Cardiac muscle cell (in vitro differentiated cells and primary cell): ENCODE measurements around the gene PCK1. TPM values are rescaled to one million over a fixed set of nuclear protein-coding genes. Genes with fewer than 3 reads are reported as not detected.

Source experiments
- DNase-seq, 2 donors: peaks; one replicate each; pipeline versions ENCODE4 v3.0.0 to v3.0.0-alpha.2; 2010 to 2017; ENCODE audit warnings: low read depth in 1 of 2, low spot score in 1 of 2
- H3K27ac ChIP-seq: fragments of 200-600 bp; sonication (generic); 2 replicates; pipeline ENCODE4 v1.5.1; 2016
- H3K27me3 ChIP-seq: fragments of 200-600 bp; sonication (generic); 2 replicates; pipeline ENCODE4 v1.6.0; 2016; ENCODE audit warnings: control low read depth
- H3K36me3 ChIP-seq: fragments of 200-600 bp; sonication (generic); 2 replicates; pipeline ENCODE4 v1.5.1; 2016; ENCODE audit warnings: control low read depth
- H3K4me1 ChIP-seq: fragments of 200-600 bp; sonication (generic); 2 replicates; pipeline ENCODE4 v1.8.1; 2017; ENCODE audit warnings: low read depth, mild to moderate bottlenecking, mixed run types
- H3K4me3 ChIP-seq: fragments of 200-600 bp; sonication (generic); 2 replicates; pipeline ENCODE4 v1.5.1; 2016; ENCODE audit warnings: mild to moderate bottlenecking
- H3K9me3 ChIP-seq: fragments of 200-600 bp; sonication (generic); 2 replicates; pipeline ENCODE4 v1.5.1; 2017; ENCODE audit warnings: low read depth, mild to moderate bottlenecking, control low read depth
- polyA plus RNA-seq: library from polyadenylated mRNA; unstranded; fragments of >200 nt; fragmentation: Nextera tagmentation; extraction: Ambion mirVana; gene quantifications from 2 replicates; pipeline ENCODE4 v1.2.1, GENCODE V29; 2016
- total RNA-seq: library from RNA; depleted of rRNA; stranded (reverse); fragments of >200 nt; gene quantifications from 2 replicates; pipeline ENCODE4 v1.2.3, GENCODE V29; 2016
- TF ChIP-seq, protein P1 (sequence below): IDR thresholded peaks from 2 replicates; pipeline ENCODE4 v1.5.1; 2012; ENCODE audit warnings: low read depth, mild to moderate bottlenecking, low read length

Gene PCK1
- total and polyA plus RNA-seq, 2 experiments from 2014 or later: 1.6 TPM; not detected in 1

DNA sequence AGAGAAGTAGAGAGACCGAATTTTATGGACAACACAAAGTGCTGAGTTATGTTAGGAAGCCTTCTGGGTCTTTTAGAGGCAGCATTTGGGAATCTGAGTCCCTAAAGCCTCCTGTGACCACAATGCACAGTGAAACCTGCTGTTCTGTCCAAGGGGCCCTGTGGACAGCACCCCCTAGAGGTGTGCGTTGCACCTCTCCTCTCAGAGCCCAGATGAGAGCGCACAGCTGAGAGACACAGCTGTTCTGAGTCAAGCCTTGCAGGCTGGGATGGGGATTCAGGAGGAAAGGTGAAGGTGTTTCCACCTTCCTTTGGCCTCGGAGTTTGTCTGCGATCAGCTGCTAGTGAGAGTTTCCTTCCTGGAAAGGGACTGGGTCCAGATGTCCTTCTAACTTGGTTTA lies 13.0 kb downstream of the PCK1 start:
- Histone ChIP-seq H3K27ac (no peak overlapping the region), H3K4me1 (no peaks in the 10 kb centered on the region), H3K36me3 (no peaks in the 10 kb centered on the region), H3K4me3 (no peak overlapping the region), H3K27me3 (no peaks in the 10 kb centered on the region), H3K9me3 (no peaks in the 10 kb centered on the region)
- DNase-seq: no peak
- TF ChIP-seq, protein P1, sequence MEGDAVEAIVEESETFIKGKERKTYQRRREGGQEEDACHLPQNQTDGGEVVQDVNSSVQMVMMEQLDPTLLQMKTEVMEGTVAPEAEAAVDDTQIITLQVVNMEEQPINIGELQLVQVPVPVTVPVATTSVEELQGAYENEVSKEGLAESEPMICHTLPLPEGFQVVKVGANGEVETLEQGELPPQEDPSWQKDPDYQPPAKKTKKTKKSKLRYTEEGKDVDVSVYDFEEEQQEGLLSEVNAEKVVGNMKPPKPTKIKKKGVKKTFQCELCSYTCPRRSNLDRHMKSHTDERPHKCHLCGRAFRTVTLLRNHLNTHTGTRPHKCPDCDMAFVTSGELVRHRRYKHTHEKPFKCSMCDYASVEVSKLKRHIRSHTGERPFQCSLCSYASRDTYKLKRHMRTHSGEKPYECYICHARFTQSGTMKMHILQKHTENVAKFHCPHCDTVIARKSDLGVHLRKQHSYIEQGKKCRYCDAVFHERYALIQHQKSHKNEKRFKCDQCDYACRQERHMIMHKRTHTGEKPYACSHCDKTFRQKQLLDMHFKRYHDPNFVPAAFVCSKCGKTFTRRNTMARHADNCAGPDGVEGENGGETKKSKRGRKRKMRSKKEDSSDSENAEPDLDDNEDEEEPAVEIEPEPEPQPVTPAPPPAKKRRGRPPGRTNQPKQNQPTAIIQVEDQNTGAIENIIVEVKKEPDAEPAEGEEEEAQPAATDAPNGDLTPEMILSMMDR: no peak

DNA sequence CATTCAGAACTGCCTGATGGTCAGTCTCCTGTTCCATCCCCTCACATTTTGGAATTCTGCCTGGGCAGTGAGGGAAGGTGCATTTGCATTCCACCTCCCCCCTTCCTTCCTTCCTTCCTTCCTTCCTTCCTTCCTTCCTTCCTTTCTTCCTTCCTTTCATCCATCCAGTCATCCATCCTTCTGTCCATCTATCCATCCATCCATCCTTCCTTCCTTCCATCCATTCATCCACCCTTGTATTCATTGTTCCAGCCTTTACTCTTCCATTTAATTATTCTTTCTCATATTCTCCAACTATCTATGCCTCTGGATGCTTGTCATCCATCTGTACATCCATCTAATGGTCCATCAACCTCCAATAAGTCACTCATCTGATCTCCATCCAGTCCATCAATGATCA lies 14.0 kb downstream of the PCK1 start:
- no peak for DNase-seq
- H3K4me1 ChIP-seq: no peaks in the 10 kb centered on the region
- no peaks in the 10 kb centered on the region for H3K9me3 ChIP-seq
- H3K27me3 ChIP-seq: no peaks in the 10 kb centered on the region
- H3K4me3 ChIP-seq: no peak overlapping the region
- TF ChIP-seq, protein P1: no peak
- no peaks in the 10 kb centered on the region for H3K36me3 ChIP-seq
- H3K27ac ChIP-seq: no peak overlapping the region

DNA sequence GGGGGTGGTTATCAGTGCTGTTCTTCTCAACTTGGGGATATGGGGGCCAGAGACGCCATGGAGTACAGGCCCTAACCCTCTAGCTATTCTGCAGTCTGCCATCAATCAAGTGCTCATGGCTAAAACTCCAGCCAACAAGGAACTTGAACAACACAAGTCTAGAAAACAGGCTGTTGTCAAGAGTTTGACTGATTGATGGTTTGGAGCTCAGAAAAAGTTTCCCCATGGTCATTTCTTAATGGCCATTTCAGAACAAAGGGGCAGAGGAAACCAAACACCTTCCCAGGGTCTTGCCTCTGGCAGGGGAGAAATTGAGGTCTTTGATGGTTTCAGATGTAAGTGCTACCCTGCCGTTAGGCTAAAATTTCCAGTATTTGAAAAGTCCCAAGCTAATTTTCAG lies 15.1 kb downstream of the PCK1 start:
- Histone ChIP-seq H3K4me1 (no peaks in the 10 kb centered on the region), H3K4me3 (no peak overlapping the region), H3K36me3 (no peaks in the 10 kb centered on the region), H3K27ac (no peak overlapping the region), H3K9me3 (no peaks in the 10 kb centered on the region), H3K27me3 (no peaks in the 10 kb centered on the region)
- TF ChIP-seq, protein P1: no peak
- no peak for DNase-seq

DNA sequence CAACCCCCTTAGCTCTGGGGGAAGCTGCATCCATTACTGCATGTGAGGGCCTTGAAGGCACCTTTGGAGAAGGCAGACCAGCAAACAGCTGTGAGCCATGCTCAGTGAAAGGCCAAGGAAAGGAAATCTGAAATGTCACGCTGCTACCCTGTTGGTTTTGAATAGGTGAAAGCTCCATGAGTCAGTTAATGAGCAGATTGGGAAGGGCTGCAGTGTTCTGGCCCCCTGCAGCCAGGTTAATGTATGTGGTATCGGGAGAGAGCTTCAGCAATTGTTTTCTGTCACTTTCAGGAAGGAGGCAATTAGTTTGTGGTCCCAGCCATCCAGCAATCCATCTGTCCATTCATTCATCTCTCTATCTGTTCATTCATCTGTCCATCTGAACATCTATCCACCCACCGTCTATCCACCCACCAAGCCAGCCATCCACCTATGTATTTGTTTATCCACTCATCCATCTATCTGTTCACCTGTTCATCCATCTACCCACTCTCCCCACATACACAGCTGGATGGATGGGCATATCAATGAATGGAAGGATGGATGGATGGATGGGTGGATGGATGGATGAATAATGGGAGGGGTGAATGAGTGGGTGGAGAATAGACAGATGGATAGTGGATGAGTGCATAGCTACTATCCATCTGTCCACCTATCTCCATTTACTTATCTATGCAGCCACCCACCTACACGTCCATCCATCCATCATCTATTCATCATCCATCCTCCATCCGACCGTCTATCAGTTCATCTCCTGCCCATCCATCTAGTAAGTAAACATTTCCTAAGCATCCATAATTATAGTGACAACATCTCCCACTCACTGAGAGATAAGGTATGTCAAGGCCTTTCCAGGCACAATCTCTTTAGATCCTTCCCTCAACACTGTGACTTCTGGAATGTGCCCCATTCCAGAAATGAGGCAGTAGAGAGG lies 16.0 kb downstream of the PCK1 start:
- Histone ChIP-seq H3K27me3 (no peaks in the 10 kb centered on the region), H3K36me3 (no peaks in the 10 kb centered on the region), H3K9me3 (no peaks in the 10 kb centered on the region), H3K27ac (no peak overlapping the region), H3K4me3 (no peak overlapping the region), H3K4me1 (no peaks in the 10 kb centered on the region)
- no peak for DNase-seq
- TF ChIP-seq, protein P1: no peak

DNA sequence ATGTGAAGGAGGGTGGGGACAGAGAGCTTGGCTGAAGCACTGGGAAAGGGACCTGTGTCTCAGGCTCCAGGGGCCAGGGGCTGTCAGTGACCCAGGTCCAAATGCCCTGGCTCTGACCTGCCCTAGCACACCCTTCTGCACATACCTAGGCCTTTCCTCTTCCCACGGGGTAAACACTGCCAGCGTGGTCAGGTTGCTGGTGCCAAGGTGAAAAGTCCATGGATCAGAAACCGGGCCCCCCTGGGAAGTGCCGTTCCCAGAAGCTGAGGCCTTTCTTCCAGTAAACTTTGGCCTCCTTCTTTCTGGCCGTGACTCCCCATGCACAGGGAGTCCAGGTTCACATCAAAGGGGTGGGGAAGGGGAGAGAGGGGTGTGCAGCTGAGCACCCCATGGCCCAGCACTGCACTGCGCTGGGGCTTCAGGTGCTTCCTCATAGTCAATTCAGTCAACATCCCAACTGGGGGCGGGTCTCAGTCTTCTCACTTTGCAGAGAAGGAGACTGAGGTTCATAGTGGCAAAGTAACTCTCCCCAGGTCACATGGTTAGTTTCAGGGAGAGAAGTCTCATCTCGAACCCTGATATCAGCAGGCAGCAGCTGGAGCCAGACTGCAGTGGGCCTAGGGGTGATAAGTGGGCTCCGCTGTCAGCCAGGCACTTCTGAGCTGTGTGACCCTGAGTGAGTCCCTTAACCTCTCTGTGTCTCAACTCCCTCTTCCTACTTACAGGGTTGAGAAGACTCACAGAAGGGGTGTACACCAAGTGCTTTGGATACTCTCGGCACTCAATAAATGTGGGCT lies 17.0 kb downstream of the PCK1 start:
- Histone ChIP-seq H3K27ac (no peak overlapping the region), H3K27me3 (no peaks in the 10 kb centered on the region), H3K9me3 (no peaks in the 10 kb centered on the region), H3K4me3 (no peak overlapping the region), H3K36me3 (no peaks in the 10 kb centered on the region), H3K4me1 (no peaks in the 10 kb centered on the region)
- TF ChIP-seq, protein P1: no peak
- no peak for DNase-seq
